Brain pericyte (primary cell): ENCODE measurements around the gene PML.

Experiments
- DNase-seq: peaks from one replicate; pipeline ENCODE4 v3.0.0-alpha.2; 2012; ENCODE audit warnings: low read depth, low spot score

PML gene

DNA sequence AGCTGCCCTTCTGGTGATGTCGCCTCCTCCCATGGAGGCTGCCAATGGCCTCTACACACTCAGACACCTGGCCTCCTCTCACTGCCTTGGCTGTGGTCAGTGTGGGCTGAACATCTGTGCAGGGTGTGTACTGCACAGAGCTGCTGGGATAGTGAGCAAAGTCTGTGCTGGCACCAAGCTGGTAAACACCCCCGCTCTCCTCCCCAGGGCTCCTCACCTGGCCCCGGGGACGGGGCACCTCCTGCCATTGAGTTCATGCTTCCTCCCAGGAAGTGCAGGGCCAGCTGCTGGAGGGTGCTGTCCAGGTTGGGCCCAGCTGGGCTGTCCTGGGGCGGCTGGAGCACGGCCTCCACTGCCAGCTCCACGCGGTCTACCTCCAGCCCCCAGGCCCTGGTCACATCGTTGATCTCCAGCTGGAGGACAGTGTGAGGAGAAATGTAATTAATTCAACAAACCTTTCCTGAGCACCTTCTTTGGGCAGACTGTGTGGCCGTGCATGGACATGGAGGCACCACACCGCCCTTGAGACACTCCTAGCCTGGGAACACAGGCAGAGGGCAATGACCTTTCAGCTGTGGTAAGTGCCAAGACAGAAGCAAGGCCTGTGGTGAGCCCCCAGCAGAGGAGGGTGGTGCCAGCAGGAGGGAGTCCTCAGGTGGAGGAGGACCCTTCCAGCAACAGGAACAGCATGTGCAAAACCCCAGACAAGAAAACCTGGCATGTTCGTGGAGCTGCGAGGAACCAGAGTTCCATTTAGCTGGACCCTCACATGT lies 9.2 kb upstream of the PML start:
- no peak for DNase-seq

DNA sequence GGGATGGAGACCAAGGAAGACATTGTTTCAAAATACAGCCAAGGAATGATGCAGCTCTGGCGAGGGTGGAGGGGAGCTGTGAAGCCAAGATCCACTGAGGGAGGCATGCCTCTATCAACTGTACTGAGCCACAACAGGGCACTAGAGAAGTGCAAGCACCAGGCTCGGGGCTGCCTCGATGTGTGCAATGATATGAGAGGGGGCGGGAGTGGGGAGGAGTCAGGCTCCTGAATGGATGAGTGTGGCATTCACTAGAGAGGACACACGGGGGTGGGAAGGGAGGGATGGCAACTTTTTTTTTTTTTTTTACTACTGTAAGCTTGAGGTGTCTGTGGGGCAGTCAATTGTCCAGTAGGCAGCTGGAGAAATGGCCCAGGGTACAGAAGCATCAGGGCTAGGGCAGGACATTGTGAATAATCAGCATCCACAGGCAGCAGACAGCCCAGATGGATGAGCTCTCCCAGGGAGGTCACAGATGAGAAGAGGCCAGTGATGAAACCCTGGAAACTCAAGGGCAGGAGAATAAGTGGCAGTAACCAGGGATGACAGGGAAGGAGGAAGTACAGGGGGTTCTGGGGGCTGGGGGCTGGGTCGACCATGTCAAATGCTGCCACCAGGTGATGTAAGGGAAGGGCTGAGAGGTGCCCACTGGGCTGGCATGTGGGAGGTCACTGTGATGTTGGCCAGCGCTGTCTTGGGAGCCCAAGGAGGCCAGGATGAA lies 8.3 kb upstream of the PML start:
- no peak for DNase-seq

DNA sequence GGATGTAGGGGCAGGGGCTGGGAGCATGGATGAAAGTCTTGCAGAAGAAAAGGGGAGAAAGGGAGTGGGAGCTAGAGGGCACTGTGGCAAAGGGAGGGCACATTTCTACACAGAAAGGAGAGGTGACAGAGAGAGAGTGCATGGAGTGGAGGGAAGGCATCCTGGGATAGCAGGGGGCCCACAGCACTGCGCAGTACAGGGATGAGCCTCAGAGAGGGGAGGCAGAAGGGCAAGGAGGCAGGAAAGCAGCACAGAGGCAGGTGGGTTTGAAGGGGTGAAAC lies 7.8 kb upstream of the PML start:
- DNase-seq, result no peak

DNA sequence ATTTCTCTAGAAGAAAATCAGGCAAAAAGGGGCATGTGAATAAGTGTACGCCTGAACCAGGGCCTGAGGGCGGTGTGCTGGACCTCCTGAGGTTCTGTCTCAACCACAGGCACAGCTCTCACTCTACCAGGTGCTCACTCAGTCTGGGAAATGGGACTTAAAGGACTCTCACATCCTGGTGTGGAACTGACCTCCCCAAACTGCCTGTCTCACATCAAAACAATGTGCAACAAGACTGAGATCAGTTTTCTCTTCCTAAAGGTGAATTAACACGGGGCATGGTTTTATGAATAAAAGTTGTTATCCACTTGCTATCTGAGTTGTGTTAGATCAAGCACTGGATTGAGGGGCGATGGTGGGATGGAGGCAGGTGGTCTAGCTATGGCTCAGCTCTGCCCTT lies 7.3 kb upstream of the PML start:
- no peak for DNase-seq

DNA sequence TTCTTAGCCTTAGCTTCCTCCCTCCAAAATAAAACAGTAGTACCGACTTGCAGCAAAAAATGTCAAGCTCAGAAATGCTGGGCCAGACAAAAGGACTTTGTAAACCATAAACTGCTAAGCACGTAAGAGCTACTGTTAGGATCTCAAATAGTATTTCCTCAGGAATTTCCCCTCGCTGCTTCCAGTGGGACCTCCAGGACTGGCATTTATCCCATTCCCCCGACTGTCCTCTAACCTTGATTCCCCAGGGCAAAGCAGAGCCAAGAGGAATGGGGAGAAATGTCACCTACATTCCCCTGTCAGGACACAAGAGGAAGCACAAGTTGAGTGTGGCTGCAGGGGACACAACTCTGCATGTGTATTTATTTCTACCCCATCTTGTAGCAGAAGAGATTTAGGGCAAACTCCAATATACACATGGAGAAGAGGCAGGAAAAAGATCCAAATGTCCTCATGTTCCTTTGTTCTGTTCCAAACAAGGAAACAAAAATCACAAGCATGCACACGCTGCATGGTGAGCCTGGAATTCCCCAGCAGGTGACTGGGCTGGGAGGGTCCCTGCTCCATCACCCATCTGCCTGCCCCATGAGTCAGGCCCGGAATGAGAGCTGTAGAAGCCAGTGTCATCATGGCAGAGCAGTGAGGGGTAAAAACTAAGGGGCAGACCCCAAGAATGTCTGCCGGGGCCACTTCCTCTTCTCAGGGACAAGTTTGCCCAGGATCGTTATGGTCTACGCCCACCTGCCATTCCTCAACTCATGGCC lies 6.7 kb upstream of the PML start:
- DNase-seq, result no peak

DNA sequence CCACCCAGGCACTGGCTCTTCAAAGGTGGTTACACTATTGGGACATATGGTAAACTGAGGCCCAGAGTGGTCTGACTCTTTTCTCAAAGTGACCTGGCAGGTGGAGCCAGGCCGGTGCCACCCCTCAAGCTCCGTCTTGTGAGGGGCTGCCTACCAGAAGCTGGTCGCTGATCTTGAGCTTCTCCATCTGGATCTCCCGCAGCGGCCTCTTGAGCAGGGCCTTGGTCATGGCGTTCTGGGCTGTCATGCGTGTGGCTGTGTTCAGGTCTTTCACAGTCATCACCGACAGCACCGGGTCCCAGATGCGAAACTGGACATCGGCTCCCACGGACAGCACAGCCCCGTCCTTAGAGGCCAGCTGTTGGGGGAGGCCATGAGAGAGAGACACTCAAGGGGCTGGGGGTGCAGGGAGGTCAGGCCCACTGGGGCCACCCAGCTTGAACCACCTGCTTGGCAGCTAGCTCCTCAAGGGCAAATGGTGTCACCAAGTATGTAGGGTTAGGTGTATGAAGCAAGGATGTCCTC lies 6.0 kb upstream of the PML start:
- DNase-seq, result no peak

DNA sequence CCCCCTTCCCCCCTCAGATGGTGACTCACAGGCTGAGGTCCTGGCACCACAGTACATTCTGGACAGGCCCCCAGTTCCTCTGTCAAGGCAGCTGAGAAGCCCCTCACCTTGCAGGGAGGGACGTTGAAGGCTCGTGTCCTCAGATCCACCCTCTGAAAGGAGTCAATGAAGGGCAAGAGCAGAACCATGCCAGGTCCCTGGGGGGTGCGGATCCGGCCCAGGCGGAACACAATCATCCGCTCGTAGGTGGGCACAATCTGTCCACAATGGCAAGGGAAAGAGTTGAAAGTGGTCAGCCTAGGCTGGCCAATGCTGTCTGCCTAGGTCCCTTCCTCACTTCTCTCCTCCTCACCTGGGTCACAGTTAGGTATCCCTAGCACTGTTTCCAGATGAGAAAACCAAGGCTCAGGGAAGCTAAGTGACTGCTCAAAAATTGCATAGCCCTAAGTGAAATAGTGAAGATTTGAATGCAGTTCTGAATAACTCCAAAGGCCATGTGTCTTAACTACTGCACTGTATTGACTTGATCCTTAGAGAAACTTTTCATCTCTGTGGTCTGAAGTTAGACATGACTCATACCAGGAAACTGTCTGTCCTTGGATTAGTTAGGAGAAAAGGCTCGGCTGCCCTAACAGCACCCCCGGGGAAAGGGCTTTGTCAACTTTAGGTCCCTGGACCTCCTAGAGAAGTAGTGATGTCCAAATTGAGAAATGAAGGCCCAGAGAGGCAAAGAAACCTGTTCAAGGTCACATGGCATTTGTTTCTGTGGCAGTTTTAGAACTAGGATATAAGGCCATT lies 5.3 kb upstream of the PML start:
- DNase-seq, result no peak

DNA sequence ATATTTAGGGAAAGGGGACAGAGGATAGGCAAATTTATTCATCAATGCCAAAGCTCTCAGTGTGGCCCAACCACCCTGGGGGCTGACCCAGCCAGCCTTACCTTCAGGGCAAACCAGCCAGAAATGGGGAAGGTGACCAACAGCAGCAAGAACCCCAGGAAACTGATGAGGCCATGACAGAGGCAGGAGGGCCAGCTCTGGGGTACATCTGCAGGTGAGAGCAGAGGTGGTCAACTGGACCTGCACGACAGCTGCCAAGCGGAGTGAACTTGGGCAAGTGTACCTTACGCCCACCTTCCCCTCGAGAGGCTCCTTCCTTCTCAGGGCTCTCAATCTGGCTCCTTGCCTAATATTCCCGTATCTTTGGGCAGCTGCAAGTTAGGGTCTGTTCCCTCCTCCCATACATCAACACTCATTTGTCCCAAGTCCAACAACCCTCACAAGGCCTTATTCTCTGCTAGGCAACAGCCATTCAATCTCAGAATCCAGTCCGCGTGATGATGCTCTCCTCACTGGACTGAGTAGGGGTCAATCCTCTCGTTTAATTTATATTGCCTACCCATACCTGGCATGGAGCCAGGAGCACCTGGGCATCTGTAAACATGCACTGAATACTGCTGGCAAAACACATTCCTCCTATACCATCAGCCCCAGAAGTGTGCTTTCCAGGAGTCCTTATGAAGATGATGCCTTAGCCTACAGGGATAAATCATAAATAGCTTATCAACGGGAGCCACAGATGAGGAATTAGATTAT lies 4.1 kb upstream of the PML start:
- no peak for DNase-seq

DNA sequence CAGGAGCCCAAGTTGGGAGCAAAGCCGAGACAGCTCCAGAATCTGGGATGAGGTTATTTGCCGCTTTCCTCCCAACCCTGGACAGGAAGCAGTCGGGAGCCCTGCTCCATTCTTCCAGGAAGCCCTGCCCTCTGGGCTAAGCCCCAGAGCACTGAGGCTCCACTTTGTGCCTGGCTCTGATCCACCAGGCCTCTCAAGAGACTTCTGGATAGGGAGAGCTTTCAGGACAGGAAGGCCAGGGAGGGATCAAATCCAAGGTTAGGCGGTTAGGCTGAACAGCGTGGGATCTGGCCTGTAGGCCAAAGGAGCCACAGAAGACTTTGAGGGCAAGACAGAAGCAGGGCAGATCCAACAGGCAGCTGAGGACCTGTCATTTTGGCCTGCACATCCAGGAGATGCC lies 3.3 kb upstream of the PML start:
- no peak for DNase-seq

DNA sequence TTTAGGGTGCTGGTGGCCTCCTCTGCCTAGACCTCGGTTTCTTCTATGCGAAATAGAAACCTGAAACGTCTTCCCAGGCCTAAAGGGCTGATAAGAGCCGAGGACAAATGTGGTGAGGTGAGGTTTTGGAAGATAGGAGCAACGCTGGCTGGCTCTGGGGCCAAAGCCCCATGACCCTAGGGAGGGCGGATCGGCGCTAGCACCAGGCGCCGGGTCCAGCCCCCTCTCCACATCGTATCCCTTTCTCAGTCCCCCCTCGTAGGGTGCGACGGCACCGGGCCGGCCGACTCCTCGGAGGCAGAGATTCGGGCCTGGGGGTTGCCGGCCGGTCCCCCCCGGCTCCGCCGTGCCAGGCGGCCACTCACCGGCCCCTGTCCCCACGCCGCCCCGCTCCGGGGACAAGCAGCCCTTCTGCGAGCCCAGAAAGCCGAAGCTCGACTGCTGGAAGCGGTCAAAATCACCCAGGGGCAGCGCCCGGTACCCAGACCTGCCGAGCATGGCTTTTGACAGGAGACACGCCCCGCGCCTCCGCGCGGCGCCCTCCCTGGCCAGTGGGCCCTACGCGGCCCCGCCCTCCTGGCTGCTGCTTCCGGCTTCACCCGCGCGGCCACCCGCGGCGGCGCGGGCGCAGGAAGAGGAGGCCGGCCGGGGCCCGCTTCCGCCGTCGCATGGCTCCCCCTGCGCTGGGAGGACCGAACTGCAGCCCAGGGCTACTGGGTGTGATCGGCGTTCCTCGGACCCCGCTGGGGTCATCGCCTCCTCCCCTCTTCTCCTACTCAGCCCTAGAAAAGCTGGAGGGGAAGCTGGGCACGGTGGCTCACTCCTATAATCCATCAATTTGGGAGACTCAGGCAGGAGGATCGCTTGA lies 2.6 kb upstream of the PML start, which contains the start of gene STOML1:
STOML1 (minus strand) TSS at position 570 of the 868 bp plus-strand sequence; CDS start at position 498, 72 bp downstream.
- no peak for DNase-seq

DNA sequence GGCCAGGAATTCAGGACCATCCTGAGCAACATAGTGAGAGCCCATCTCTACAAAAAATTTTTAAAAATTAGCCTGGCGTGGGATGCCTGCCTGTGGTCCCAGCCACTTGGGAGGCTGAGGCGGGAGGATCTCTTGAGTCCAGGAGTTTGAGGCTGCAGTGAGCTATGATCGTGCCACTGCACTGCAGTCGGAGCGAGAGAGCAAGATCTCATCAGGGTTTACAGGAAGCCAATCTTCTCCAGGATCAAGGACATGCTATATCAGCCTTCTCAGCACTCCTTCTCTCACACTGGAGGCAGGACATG lies 2.0 kb upstream of the PML start:
- no peak for DNase-seq

DNA sequence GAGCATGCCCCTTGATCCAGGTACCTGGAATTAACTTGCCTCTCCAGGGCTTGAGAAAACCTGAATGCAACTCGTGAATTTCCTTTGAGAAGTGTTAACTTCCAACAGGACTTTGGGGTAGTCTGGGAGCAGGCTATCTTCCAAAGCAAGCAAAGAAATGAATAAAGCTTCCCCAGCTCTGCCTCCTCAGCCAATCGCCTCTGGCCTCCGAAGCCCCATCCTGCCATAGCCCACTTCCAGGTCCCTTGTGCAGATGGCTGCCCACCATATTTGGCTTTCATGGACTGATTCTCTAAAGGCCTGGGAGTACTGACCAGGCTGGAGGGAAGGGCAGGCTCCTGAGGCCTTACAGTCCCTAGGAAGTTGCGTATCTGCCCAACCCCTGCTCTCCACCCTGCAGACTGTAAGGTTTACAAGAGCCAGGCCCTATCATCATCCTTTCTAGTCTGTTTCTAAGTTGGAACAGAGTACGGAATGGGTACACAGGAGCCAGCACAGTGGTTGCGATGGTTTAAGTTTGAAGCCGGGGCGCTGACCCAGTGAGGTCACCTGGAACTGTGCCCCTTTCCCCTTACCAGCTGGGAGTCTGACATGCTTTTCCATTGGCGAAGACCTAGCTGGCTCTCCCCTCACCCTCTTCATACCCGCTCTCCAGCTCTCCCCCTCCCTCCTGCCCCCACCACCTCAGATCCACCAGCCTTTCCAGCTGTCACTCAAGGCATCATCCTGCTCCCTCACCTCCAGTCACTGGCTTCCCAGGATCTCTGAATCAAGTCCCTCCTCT lies 1.1 kb upstream of the PML start:
- no peak for DNase-seq

DNA sequence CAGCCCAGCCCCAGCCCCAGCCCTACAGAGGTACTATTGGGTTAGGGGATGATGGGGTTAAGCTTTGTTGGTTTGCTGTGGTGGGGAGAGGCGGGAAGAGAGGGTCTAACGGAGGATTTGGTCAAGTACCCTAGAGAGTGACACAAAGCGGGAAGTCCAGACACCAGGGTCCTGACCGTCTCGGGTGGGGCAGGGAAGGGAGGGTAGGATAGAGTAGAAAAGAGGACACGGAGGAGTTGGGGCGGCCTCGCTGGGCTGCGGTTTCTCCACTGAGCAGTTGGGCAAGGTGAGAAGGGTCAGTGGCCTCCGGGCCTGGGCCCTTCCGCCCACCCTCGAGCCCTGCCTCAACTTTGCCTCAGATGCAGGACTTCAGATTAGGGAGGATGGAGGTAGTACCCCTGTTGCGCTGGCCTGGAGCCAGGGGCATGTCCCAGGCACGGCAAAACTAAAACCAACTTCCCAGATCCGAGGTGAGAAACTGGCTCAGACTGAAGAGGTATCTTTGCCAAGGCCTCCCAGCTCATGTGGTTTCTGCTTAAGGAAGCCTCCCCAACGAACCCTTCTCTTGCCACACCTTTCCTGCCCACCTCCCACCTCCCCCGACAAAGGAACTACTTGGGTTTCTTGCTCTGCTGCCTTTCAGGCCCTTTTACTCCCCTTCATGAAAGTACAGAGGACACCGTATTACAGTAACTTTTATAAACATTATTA lies 551 bp downstream of the PML start:
- DNase-seq, result no peak

DNA sequence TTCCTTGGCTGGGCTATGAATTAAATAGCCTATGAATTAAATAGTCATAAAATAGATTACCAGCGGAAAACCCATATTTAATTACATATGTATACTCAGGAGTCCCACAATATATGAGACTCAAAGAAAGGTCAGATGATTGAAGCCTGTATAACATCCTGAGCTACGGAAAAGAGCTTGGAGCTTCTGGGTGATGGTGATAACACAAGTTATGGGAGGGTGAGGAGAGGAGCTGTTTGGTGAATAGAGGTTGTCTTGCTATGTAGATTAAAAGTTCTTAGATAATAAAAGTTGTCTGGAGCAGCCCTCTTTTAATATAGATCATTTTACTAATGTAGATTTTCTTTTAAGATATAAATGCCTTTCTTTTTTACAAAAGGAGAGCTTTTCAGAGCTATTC lies 1.8 kb downstream of the PML start:
- no peak for DNase-seq

DNA sequence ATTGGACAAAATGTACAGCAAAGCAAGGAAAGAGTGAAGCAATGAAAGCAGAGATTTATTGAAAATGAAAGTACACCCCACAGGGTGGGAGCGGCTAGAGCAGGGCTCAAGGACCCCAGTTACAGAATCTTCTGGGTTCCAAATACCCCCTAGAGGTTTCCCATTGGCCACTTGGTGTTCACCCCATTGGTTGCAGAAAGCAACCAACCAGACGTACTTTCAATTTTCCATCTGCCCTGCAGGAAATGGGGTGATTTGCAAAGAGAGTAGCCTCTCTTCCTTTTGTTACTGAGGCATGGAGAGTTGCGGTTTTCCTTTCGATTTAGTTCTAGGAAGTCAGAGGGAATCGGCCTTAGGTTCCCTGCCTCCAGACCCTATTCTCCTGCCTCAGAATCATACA lies 2.4 kb downstream of the PML start:
- no peak for DNase-seq

DNA sequence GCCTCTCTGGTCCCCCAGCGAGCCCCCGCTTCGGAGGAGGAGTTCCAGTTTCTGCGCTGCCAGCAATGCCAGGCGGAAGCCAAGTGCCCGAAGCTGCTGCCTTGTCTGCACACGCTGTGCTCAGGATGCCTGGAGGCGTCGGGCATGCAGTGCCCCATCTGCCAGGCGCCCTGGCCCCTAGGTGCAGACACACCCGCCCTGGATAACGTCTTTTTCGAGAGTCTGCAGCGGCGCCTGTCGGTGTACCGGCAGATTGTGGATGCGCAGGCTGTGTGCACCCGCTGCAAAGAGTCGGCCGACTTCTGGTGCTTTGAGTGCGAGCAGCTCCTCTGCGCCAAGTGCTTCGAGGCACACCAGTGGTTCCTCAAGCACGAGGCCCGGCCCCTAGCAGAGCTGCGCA lies 3.5 kb downstream of the PML start:
- no peak for DNase-seq

DNA sequence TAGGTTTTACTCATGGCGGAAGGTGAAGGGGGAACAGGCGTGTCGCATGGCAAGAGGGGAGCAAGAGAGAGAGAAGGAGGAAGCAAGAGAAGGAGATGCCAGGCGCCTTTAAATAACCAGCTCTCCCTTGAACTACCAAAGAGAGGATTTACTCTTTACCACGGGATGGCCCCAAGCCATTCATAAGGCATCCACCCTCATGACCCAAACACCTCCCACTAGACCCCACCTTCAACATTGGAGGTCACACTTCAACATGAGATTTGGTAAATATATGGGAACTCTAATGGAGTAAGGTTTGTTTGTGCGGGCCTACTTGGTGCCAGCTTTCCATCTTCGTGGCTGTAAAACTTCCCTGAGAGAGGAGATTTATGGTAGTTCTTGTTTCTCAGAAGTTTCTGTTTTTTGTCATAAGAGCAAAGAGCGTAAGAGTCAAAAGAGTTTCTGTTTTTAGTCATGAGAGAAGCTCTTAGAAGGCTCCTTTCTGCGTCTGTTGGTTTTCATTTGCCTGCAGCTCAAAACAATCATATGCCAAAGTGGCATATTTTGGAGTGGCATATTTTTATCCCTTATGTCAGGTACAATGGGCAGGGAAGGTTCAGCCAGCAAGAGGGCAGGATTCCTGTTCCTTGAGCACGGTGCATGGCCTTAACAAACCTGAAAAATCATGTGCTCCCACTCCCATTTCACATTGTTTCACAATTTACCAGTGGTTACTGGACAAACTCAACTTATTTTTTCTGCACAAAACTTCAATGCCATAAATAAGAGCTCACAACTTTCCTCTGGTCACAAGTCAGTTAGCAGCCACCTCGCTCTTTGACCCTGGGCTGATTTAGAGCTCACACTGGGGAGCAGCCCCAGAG lies 12.5 kb downstream of the PML start:
- no peak for DNase-seq
